Tibial artery (tissue), 4 donors: ENCODE results near the gene SLC28A1.
A peak's percentile ranks its signal among the peaks of the same experiment; 100 is the strongest.

Experiments
- DNase-seq, 2 donors: peaks; one replicate each; pipeline ENCODE4 v3.0.0-alpha.2; 2019
- H3K27ac ChIP-seq, 2 donors: fragments of 200-600 bp; sonication (generic) in 1 of 2; 1 replicate in 1 of 2; 2 replicates in 1 of 2; pipeline ENCODE4 v1.5.1; 2018 to 2019; ENCODE audit warnings: mild to moderate bottlenecking in 1 of 2
- H3K27me3 ChIP-seq, 2 donors: fragments of 200-600 bp; sonication (generic) in 1 of 2; one replicate each; pipeline versions ENCODE4 v1.5.1 to v1.6.0; 2016 to 2019
- H3K36me3 ChIP-seq, 3 donors: fragments of 200-600 bp; sonication (generic) in 2 of 3; one replicate each; pipeline ENCODE4 v1.5.1; 2016 to 2019; ENCODE audit warnings: mild to moderate bottlenecking in 2 of 3
- H3K4me1 ChIP-seq, 4 donors: fragments of 200-600 bp; sonication (generic) in 2 of 4; 1 replicate in 3 of 4; 2 replicates in 1 of 4; pipeline ENCODE4 v1.5.1; 2016 to 2019
- H3K4me3 ChIP-seq, 2 donors: fragments of 200-600 bp; sonication (generic) in 1 of 2; 1 replicate in 1 of 2; 2 replicates in 1 of 2; pipeline ENCODE4 v1.5.1; 2018 to 2019; ENCODE audit warnings: mild to moderate bottlenecking in 2 of 2
- H3K9me3 ChIP-seq, 3 donors: fragments of 200-600 bp; sonication (generic) in 1 of 3; one replicate each; pipeline ENCODE4 v1.5.1; 2016 to 2019
- CTCF ChIP-seq, 2 experiments: fragments of 200-600 bp in 1 of 2; fragments of 450-650 bp in 1 of 2; IDR thresholded peaks; one replicate each; pipeline ENCODE4 v1.5.1; 2017 to 2019; ENCODE audit warnings: antibody characterized with exemption in 2 of 2, mild to moderate bottlenecking in 1 of 2, moderate library complexity in 1 of 2
- intact Hi-C: fragments of 100-400 bp; cut with DNase I; formaldehyde crosslinking; loops from one replicate; pipeline ENCODE4 v1.15.0; 2023; ENCODE audit warnings: low total_unique reads

Gene SLC28A1

GRCh38 chr15:84926491-84927230, 42.2 kb downstream of the SLC28A1 start:
- Histone ChIP-seq H3K4me1 (peaks cover 0 to 33% (median 19%) of the 10 kb centered on the region in 4 donors), H3K36me3 (no peaks in the 10 kb centered on the region), H3K27ac (peak overlapping the region; percentile 79 to 86), H3K9me3 (no peaks in the 10 kb centered on the region), H3K27me3 (no peaks in the 10 kb centered on the region), H3K4me3 (no peak overlapping the region)
- no peak for DNase-seq
- intact Hi-C loops, result loop anchor here (5.0 kb wide), 1 partner anchor 269 kb away; the partner anchor contains the start of gene NMB
- TF ChIP-seq CTCF (IDR thresholded peaks at IDR 0.05), result no peak

DNA sequence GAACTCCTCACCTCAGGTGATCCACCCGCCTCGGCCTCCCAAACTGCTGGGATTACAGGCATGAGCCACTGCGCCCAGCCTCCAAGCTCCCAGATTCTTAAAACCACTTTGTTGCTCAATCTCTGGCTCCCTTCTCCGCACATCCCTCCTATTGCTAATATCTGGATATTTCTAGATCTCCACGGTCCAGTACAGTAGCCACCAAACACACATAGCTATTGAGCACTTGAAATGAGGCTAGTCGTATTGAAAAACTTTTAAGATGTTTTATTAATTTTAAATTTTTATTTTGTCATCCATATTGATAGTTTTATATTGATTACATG, 44.3 kb downstream of the SLC28A1 start:
- intact Hi-C loops, result loop anchor here (5.0 kb wide), 1 partner anchor 272 kb away; the partner anchor contains the start of gene NMB
- Histone ChIP-seq H3K27ac (no peak overlapping the region), H3K4me1 (peaks cover 0 to 28% (median 18%) of the 10 kb centered on the region in 4 donors), H3K9me3 (no peaks in the 10 kb centered on the region), H3K36me3 (no peaks in the 10 kb centered on the region), H3K4me3 (no peak overlapping the region), H3K27me3 (no peaks in the 10 kb centered on the region)
- no peak for DNase-seq
- TF ChIP-seq CTCF (IDR thresholded peaks at IDR 0.05), result no peak

DNA sequence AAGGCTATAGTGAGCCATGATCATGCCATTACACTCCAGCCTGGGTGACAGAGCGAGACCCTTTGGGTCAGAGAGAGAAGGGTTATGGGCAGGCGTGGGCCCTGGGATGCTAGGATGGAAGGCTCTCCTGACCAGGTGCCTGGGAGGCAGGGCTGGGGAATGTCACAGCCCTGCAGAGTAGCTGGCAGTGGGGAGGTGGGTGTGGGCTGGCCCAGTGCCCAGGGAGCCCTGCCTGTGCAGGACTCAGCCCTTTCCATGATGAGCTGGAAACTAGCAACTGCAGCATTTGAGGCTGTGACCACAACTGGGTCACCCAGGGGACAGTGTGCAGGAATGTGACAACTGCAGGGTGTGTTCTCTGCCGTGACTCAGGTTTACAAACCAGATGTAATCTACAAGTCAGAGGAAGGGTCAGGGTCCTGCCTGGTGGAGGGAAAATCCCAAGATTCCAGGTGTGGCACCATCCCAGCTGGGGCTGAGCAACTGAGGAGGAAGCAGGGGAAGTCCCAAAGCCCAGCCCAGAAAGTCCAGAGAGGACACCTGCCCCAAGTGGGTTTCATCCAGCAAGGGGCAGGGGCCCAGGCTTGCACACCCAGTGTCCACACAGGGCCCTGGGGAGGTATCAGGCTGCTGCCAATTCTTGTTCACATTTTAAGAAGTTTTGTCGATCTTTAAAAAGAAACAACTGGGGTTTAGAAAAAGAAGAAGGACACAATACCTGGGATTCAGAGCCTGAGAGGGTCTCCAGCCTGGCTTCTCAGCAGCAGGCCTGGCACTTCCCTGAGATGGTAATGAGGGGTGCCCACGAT, 45.5 kb downstream of the SLC28A1 start:
- intact Hi-C loops, result loop anchor here (5.0 to 10.0 kb wide), 2 partner anchors 273 to 345 kb away; partner anchors contain the start of gene NMB
- H3K27ac ChIP-seq, result no peak overlapping the region
- no peak overlapping the region for H3K4me3 ChIP-seq
- TF ChIP-seq CTCF (IDR thresholded peaks at IDR 0.05), result no peak
- H3K9me3 ChIP-seq, result no peaks in the 10 kb centered on the region
- no peaks in the 10 kb centered on the region for H3K27me3 ChIP-seq
- no peaks in the 10 kb centered on the region for H3K36me3 ChIP-seq
- H3K4me1 ChIP-seq, result peaks cover 0 to 19% (median 11%) of the 10 kb centered on the region in 4 donors
- DNase-seq, result no peak

DNA sequence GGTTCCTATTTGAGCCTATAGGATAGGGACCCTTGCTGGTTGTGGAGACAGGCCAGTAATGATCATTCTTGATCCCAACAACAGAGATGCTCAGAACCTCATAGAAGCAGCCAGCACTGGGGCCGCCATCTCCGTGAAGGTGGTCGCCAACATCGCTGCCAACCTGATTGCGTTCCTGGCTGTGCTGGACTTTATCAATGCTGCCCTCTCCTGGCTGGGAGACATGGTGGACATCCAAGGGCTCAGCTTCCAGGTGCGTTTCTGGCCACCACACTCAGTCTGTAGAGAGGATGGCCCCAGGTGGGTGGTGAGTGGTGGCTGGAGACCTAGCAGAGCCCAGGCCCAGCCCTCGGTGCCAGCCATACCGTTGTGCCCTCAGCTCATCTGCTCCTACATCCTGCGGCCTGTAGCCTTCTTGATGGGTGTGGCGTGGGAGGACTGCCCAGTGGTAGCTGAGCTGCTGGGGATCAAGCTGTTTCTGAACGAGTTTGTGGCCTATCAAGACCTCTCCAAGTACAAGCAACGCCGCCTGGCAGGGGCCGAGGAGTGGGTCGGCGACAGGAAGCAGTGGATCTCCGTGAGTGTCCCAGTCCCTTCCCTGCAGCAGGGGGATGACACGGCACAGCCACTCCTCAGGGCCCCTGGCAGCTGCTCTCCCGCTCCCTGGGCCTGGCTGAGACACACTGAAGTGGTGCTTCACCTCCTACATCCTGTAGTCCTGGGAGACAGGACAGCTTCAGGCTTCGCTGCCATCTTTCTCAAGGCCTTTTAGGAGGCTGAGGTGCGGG, 50.7 kb downstream of the SLC28A1 start:
- intact Hi-C loops, result loop anchor here (10.0 kb wide), 1 partner anchor 350 kb away; no protein-coding TSS in a partner anchor

More for the DNA sequence above, 50.7 kb downstream of the SLC28A1 start:
- no peak for DNase-seq
- H3K4me3 ChIP-seq, result no peak overlapping the region
- no peak for TF ChIP-seq CTCF (IDR thresholded peaks at IDR 0.05)
- no peaks in the 10 kb centered on the region for H3K9me3 ChIP-seq
- H3K27me3 ChIP-seq, result no peaks in the 10 kb centered on the region
- no peak overlapping the region for H3K27ac ChIP-seq
- no peaks in the 10 kb centered on the region for H3K36me3 ChIP-seq
- no peaks in the 10 kb centered on the region for H3K4me1 ChIP-seq
